HG02981 (cell line): ENCODE results near the gene ZNF668.
"Not testable (repeated sequence)": the region's sequence is repeated elsewhere in the genome, so short reads cannot be mapped to it uniquely, and the experiment has no call there.

ENCODE experiments used
- ATAC-seq: cut with Tn5 transposase; IDR thresholded peaks from one replicate; pipeline ENCODE4 v1.9.1; 2021; ENCODE audit warnings: mild to moderate bottlenecking, moderate library complexity; ENCODE audit not compliant: unreplicated experiment

Gene ZNF668

DNA sequence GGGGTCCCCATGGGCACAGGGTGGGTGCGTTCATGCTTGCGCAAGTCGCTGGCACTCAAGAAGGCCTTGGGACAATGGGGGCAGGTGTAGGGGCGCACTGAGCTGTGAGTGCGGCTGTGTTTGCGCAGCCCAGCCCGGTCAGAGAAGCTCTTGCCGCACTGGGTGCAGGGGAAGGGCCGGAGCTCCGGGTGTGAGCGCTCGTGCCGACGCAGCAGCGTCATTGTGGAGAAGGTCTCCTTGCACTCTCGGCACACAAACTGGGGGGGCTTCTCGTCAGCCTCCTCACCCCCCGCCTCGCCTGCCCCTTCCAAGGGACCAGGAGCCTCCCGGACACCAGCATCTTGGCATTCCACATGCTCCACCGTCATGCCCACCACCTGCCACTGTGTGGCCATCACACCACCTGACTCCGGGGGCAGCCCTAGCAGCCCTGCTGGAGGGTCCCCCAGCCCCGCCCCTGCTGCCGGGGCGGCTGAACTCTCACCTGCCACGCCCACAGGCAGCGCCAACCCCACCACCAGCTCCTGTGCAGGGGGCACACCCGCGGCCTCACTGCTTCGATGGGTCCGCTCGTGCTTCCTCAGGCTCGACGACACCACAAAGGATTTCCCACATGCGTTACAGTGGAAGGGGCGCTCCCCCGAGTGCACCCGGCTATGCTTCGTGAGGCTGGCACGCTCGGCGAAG is 12.8 kb downstream of the ZNF668 start:
- no peak for ATAC-seq

DNA sequence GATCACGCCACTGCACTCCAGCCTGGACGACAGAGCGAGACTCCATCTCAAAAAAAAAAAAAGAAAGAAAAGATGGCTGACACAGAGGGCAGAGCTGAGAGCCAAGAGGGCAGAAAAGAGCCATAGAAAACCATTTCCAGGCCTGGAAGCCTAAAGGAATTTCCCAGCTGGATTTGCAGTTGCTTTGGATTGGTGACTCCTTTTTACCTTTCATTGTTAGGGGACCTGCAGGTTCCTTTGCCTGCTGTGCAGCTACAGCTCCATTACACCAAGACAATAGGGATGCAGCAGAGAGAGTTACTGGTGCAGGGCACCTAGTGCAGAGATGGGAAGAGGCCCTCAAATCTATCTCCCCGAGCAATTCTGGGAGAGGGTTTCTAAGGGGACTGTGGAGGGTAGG is 18.4 kb downstream of the ZNF668 start:
- ATAC-seq, result no peak

DNA sequence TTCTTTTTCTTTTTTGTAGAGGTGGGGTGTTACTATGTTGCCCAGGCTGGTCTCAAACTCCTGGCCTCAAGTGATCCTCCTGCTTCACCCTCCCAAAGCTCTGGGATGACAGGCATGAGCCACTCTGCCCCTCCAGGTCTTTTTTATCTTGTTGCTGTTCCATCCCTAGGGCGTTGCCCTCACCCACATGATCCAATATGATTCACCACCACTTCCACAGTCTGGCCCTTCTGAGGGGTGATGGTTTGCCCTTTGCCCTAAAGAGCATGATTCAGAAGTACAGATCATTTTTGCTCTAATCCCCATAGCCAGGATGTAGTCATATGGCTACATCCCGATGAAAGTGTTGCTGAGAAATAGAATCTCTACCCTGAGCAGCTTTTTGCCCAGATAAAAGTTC is 21.9 kb downstream of the ZNF668 start:
- no peak for ATAC-seq

DNA sequence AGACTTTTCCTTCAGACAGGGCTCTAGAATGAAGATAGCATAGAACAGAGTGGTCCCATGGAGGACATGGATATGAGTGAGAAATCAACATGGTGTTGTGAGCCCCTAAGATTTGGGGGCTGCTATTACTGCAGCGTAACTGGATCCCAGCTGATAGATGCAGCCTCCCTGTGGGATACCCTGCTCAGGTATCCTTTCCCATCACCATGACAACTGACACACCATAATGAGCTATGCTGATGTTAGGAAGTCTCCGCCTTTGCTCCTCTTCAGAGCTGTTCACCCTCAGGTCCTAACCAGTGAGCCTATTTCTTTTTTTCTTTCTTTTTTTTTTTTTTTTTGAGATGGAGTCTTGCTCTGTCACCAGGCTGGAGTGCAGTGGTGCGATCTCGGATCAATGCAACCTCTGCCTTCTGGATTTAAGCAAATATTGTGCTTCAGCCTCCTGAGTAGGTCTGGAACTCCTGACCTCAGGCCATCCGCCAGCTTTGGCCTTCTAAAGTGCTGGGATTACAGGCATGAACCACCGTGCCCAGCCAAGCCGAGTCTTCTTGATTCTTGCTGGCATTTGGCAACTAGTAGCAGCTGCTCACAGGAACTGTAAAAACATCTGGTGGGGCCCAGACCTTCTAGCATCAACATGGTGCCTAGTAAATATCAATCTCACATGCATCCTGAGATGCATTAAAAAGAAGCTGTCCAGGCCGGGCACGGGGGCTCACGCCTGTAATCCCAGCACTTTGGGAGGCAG is 23.6 kb downstream of the ZNF668 start:
- ATAC-seq, result no peak

DNA sequence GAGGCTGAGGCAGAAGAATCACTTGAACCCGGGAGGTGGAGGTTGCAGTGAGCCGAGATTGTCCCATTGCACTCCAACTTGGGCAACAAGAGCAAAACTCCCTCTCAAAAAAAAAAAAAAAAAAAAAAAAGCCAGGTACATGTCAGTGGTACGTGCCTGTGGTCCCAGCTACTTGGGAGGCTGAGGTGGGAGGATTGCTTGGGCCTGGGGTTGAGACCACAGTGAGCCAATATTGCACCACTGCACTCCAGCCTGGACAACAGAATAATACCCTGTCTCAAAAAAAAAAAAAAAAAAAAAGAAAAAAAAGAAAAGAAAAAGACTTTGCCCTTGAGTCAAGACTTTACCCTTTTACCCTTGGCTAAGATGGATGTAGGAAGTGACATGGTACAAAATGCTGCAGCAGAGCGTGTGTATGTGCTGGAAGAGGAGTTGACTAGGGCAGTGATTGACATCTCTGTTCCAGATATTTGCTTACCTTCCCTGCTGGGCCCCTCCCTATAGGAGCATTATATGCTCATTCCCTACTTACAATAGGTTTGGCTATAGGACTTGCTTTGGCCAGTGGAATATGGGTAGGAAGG is 30.1 kb downstream of the ZNF668 start:
- no peak for ATAC-seq

DNA sequence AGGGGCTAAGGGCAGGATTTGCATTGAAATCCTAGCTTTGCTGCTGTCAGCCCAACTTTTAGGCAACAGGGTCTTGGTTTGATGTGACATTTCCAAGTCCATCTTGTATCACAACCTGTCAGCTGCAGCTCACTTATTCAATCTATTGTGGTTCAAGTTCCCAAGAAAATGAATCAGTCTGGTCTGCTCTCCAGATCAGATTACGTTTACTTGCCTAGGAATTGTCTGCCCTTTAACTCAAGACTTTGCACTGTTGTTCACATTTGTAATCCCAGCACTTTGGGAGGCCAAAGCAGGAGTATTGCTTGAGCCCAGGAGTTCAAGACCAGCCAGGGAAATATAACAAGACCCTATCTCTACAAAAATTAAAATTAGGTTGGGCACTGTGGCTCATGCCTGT is 30.7 kb downstream of the ZNF668 start:
- no peak for ATAC-seq

DNA sequence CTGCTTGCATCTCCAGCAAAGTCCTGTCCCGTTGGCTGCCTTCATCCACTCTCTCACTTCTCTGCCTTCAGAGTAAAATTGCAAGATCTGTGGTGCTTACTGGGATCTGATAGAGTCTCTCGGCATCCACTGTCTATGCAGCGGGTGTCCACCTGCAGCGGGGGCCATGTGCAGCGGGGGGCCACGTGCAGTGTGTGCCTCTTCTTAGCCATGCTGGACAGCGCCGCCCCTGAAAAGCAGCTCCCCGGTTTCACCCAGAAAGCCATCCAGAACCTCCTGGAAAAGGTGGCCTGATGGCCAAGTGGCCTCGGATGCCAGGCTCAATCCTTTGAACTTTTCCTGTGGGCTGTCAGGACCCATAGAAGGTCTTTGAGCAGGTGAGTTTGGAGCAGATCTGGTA is 31.2 kb downstream of the ZNF668 start:
- no peak for ATAC-seq

DNA sequence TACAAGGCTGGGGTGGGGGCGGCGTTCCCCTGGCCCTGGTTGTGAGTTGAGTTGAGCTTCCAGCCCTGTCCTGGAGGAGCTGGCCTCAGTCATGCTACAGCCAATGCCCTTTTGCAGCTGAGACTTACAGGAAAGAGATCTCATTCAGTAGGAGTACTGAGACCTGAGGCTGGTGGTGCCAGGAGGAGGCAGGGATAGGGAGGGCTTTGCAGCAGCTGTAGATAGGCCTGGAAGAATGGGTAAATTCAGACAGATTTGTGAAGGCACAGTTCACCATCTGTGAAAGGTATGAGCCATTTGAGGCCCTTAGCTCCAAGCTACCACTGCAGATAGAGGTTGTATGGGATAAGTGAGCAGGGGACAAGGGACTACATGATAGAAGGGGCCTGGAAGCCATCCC is 35.0 kb downstream of the ZNF668 start:
- ATAC-seq, result no peak

DNA sequence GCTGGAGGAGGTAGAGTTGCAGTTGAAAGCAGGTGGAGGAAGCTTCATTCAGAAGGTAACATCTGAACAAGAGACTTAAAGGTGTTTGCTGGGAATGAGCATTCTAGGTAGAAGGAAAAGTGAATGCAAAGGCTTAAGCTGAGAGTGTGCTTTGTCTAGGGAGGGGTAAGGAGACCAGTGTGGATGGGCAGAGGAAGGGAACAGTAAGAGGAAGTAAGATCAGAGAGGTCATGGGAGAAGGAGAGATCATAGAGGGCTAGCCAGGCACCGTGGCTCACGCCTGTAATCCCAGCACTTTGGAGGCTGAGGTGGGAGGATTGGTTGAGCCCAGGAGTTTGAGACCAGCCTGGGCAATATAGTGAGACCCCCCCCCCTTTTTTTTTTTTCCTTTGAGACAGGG is 37.3 kb downstream of the ZNF668 start:
- ATAC-seq, result no peak

DNA sequence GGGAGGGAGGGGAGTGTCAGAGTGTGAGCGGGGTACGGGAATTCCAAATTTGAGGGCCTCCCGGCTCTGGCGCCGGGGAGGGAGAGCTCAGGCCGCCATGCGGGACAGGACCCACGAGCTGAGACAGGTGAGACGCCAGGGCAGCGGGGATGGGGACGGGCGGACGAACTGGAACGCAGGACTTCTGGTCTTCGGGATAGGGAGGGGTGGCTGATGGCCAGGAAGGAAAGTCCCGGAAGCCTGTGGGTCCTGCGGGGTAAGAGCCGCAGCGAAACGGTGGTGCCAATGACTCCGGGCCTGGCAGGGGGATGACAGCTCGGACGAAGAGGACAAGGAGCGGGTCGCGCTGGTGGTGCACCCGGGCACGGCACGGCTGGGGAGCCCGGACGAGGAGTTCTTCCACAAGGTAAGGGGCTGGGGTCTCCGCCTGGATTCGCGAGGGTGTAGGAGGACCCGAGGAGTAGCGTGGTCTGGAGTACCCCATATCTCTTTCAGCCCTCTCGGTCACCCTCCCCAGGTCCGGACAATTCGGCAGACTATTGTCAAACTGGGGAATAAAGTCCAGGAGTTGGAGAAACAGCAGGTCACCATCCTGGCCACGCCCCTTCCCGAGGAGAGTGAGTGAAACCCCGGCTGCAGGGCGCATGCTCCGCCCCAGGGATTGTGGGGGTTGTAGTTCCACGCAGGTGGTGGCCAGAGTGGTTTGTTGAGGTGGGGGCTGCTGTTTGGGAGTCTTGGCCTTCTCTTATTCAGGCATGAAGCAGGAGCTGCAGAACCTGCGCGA is 40.1 kb downstream of the ZNF668 start:
- ATAC-seq, result peak; percentile 42

DNA sequence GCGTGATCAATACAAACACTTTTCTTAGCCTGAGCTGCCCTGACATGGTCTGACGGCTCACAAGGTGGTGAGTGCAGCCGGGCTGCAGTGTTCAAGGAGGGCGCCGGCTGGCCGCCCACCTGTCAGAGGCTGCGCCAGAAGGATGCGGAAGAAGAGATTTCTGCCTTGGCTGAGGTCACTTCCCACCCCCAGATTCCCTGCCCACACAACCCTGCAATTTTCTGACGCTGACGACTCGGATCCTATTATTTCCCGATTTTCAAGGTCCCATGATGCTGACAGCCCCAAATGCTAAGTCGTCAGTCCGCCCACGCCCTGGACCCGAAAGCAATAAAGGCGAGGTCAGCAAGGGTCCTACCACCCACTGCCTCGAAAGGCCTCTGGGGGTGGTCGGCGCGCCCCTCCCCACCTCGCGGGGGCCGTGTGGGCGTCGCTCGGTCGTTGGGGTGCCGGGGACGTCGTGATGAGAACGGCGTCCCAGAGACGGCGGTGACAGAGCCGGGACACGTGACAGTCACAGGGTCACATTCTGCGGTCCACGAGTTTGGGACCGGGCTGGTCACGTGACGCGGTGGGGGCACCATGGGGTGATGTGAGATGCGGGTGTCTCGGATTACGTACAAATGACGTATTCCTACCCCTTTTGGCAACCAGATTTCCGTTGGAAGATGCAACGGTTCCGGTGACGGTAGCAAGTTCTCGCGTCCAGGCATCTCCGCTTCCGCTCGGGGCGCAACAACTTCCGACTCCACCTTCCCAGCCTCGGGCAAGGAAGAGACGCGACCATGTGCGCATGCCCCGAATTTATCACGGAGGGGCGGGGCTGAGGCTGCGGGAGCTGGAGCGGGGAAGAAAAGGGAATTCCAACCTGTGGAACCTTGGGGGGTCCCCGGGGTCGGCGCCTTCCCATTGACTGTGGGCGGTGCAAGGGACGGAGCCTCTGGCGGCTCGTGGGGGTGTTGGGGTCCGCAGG is 41.0 kb downstream of the ZNF668 start, which contains the start of gene STX4:
Gene STX4 (plus strand): TSS at position 823 of the 973 bp plus-strand sequence. CDS start 248 bp downstream, outside the sequence.
- peak; percentile 76 for ATAC-seq

DNA sequence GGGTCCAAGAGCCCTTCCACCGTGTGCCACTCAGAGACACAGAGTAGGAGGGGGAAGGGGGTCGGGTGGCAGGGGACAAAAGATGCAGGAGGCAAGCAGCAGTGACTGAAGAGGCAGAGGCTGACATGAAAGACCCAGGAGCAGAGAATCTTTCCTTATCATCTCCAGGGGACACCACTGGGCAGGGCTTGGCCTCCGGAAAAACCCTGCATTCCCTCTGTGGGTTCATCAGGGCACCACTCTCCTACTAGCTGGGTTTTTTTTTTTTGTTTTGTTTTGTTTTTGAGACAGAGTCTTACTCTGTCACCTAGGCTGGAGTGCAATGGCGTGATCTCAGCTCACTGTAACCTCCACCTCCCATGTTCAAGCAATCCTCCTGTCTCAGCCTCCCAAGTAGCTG is 42.8 kb downstream of the ZNF668 start:
- no peak for ATAC-seq

DNA sequence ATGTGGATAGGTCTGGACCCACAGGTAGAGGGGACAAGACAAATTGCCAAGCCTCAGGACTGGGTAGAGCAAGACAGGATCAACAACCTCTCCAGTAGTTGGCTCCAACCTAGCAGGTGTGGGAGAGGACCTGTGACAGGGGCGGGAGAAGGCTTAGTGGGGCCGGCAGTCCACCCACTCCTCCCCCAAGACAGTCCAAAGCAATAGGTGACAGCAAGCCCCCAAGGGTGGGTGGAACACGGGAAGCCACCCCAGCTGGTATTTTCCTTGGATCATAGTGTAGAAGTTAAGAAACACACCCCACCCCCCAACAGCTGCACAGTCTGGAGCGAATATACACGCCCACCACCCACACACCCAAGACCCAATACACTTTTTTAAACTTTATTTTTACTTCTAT is 44.8 kb downstream of the ZNF668 start:
- no peak for ATAC-seq

DNA sequence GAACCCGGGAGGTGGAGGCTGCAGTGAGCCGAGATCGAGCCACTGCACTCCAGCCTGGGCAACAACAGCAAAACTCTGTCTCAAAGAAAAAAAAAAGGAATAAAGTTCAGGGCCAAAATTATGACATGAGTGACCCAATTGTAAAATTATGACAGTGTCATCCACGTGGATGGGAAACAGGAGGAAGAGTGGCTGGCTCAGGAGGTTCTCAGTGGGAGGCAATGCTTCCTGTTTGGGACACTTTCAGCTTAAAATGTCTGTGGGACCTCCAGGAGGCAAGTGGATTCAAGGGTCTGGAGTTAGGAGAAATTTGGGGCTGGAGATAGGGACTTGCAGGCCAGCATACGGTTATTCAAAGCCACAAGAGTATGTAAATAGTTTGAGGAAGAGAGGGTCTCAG is 48.7 kb downstream of the ZNF668 start:
- ATAC-seq, result no peak

DNA sequence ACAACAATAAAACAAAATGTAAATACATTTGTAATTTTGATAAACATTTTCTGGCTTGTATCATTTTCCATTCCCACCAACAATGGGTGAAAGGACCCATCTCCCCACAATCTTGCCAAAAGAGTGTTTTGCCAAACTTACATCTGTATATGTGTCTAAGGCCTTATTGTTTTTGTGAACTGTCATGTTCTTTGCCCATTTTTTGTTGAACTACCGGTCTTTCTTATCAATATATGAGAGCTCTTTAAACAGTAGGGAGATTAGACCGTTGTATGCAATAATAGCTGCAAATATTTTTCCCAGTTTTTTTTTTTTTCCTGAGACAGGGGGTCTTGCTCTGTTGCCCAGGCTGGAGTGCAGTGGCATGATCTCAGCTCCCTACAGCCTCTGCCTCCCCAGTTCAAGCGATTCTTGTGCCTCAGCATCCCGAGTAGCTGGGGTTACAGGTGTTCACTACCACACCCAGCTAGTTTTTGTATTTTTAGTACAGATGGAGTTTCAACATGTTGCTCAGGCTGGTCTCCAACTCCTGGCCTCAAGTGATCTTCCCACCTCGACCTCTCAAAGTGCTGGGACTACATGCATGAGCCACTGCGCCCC is 50.3 kb downstream of the ZNF668 start:
- ATAC-seq, result no peak

DNA sequence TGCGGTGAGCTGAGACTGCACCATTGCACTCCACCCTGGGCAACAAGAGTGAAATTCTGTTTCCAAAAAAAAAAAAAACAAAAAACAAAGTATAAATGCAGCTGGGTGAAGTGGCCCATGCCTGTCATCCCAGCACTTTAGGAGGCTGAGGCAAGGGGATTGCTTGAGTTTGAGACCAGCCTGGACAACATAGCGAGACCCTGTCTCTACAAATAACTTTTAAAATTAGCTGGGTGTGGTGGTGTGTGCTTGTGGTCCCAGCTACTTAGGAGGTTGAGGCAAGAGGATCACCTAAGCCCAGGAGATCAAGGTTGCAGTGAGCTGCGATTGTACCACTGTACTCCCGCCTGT is 50.8 kb downstream of the ZNF668 start:
- no peak for ATAC-seq

DNA sequence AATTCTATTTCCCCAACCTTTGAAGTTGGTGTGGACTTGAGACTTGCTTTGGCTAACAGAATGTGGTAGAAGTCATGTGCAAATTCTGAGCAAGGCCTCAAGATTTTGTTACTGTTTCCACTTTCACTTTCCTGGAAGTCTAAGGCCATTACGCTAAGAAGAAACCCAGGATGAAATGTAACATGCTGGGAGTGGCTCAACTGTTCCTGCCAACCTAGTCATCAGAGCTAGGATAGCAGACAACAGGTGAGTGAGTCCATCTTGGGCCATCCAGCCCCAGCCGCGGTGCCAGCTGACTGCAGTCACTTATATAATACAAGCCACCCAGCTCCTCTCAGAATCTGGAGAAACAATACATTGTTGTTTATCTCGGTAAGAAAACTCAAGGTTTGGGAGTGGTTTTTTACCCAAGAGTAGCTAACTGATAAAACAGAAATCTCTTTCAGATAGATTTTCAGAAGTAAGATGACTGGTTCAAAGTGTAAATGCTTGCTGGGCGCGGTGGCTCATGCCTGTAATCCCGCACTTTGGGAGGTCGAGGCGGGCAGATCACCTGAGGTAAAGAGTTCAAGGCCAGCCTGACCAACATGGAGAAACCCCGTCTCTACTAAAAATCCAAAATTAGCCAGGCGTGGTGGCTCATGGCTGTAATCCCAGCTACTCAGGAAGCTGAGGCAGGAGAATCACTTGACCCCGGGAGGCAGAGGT is 51.3 kb downstream of the ZNF668 start:
- no peak for ATAC-seq

DNA sequence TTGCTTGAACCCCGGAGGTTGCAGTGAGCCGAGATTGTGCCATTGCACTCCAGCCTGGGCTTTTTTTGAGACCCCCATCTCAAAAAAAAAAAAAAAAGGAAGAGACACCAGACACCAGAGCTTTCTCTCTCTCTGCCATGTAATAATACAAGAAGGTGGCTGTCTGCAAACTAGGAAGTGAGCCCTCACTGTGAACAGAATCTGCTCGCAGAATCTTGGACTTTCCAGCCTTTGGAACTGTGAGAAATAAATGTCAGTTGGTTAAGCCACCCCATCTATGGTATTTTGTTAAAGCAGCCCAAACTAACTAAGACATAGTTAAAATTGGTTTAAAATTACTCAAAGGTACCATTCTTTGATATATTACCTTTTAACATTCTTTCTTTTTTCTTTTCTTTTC is 53.5 kb downstream of the ZNF668 start:
- no peak for ATAC-seq

DNA sequence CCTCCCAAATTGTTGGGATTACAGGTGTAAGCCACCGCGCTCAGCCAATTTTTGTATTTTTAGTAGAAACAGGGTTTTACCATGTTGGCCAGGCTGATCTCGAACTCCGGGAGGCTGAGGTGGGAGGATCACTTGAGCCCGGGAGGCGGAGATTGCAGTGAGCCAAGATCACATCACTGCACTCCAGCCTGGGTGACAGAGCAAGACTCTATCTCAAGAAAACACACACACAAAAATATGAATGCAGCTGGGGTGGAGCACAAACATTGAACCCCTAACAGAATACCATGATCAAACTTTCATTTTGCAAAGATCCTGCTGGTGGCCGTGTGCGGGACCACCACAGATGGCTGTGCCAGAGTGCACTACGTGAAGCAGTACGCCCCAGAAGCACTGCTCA is 56.3 kb downstream of the ZNF668 start:
- ATAC-seq, result not testable (repeated sequence)
